ENCODE measurements around the gene GSTO1.

DNA sequence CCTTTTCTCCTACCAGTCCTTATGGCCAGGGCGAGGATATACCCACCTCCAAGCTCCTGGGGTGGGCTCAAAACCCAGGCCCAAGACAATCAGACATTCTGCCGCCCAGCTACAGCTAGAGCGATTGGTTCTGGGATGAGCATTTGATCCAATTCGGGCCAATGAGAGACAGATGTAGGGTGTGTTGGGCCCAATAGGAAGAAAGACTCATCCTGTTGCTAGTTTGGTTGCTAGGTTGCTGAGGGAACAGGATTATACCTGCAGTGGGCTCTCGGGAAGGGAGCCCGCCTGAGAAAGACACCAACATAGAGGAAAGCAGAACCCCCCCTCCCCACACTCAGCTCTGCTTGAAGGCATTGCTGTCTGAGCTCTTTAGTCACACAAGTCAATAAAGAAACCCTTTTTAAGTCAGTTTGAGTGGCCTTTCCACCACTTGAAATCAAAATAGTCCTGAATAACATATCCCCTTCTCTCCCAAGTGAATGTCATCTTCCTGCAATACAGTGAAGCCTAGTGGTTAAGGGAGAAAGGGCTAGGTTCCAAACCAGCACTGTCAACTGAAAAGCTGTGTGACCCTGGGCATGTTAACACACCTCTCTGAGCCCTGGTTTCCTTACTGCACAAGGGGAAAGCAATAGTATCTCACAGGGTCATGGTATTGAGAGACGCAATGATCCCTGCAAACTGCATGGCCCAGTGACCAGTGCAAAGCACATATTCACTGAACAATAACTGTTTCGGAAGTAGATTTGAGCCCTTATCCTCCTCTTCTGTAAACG, 61.8 kb downstream of the GSTO1 start:
- TF ChIP-seq, protein P1, sequence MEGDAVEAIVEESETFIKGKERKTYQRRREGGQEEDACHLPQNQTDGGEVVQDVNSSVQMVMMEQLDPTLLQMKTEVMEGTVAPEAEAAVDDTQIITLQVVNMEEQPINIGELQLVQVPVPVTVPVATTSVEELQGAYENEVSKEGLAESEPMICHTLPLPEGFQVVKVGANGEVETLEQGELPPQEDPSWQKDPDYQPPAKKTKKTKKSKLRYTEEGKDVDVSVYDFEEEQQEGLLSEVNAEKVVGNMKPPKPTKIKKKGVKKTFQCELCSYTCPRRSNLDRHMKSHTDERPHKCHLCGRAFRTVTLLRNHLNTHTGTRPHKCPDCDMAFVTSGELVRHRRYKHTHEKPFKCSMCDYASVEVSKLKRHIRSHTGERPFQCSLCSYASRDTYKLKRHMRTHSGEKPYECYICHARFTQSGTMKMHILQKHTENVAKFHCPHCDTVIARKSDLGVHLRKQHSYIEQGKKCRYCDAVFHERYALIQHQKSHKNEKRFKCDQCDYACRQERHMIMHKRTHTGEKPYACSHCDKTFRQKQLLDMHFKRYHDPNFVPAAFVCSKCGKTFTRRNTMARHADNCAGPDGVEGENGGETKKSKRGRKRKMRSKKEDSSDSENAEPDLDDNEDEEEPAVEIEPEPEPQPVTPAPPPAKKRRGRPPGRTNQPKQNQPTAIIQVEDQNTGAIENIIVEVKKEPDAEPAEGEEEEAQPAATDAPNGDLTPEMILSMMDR (IDR thresholded peaks at IDR 0.05): no peak
- no peak for TF ChIP-seq POLR2A (IDR thresholded peaks at IDR 0.05)

All from testis (tissue), 2 donors.